ENCODE results near the gene IZUMO1R.

DNA sequence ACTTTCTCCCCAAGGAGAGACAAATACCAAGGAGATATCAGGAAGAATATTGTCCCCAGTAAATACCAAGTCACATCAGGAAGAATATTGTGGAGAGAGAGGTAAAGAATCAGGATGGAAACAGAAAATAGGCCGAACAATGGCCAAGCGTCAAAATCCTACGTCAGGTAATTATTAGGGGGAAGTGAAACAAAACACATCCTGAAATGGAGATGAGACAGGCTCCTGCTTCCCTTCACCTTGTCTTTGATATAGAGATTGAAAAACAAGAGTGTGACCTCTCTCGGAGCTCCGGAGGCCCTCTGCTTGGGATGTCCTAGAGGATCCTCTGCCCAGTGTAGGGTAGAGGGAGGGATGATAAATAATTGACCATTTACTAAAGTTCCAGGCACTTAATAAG, 27.4 kb upstream of the IZUMO1R start:
- no peak for TF ChIP-seq EZH2 (IDR thresholded peaks at IDR 0.05; ENCODE audit: borderline replicate concordance, low read depth, low read length, severe bottlenecking)
- TF ChIP-seq, protein P1, sequence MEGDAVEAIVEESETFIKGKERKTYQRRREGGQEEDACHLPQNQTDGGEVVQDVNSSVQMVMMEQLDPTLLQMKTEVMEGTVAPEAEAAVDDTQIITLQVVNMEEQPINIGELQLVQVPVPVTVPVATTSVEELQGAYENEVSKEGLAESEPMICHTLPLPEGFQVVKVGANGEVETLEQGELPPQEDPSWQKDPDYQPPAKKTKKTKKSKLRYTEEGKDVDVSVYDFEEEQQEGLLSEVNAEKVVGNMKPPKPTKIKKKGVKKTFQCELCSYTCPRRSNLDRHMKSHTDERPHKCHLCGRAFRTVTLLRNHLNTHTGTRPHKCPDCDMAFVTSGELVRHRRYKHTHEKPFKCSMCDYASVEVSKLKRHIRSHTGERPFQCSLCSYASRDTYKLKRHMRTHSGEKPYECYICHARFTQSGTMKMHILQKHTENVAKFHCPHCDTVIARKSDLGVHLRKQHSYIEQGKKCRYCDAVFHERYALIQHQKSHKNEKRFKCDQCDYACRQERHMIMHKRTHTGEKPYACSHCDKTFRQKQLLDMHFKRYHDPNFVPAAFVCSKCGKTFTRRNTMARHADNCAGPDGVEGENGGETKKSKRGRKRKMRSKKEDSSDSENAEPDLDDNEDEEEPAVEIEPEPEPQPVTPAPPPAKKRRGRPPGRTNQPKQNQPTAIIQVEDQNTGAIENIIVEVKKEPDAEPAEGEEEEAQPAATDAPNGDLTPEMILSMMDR (IDR thresholded peaks at IDR 0.05; ENCODE audit: borderline replicate concordance, extremely low read depth, low read length, poor library complexity, severe bottlenecking), result no peak

Measured in DND-41 (cell line).